ENCODE measurements around the gene CYB5R3.
A peak's percentile ranks its signal among the peaks of the same experiment; 100 is the strongest.
"Not testable (repeated sequence)": the region's sequence is repeated elsewhere in the genome, so short reads cannot be mapped to it uniquely, and the experiment has no call there.

The CYB5R3 gene

DNA sequence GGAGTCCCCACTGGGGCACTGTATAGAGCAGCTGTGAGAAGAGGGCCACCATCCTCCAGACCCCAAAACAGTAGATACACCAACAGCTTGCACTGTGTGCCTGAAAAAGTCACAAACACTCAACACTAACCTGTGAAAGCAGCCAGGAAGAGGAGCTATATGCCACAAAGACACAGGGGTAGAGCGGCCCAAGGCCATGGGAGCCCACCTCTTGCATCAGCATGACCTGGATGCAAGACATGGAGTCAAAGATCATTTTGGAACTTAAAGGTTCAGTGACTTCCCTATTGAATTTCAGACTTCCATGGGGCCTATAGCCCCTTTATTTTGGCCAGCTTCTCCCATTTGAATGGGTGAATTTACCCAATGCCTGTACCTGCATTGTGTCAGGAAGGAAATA is 29.7 kb upstream of the CYB5R3 start:
- no peak for DNase-seq (ENCODE audit: low spot score)

GRCh38 chr22:42677936-42678335 is 28.7 kb upstream of the CYB5R3 start:
- not testable (repeated sequence) for DNase-seq (ENCODE audit: low spot score)

GRCh38 chr22:42676059-42676607 is 26.9 kb upstream of the CYB5R3 start:
- no peak for DNase-seq (ENCODE audit: low spot score)

DNA sequence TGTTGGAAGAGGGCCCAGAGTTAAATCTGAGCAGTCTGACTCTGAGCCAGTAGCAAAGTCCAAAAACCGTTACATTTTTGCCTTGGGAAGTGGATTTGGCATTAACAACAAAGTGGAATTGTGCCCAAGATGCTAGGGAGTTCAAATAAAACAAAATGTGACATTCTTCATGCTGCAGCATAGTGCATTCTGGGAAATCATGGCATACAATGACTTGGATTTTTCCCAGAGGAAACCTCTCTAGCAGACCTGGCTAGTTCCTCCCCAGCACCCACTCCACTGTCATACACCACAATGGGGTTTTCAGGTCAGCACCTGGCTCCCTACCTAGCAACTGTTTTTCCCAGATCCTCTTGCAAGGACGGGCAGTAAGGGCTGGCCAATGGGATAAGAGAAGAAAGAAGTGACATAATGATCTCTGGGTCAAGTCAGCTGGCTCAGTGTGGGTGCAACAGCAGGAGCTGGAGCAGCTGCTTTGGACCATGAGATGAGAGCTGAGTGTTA is 24.8 kb upstream of the CYB5R3 start:
- no peak for DNase-seq (ENCODE audit: low spot score)

DNA sequence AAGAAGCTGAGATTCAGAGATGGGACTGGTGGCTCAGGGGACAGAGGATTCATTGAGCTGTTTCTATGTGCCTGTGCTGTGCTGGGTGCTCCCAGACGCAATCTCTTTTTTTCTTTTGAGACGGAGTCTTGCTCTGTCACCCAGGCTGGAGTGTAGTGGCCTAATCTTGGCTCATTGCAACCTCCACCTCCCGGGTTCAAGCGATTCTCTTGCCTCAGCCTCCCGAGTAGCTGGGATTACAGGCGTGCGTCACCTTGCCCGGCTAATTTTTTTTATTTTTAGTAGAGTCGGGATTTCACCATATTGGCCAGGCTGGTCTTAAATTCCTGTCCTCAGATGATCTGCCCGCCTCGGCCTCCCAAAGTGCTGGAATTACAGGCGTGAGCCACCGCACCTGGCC is 23.9 kb upstream of the CYB5R3 start:
- DNase-seq (ENCODE audit: low spot score) = not testable (repeated sequence)

GRCh38 chr22:42670921-42671709 is 21.9 kb upstream of the CYB5R3 start:
- no peak for DNase-seq (ENCODE audit: low spot score)

DNA sequence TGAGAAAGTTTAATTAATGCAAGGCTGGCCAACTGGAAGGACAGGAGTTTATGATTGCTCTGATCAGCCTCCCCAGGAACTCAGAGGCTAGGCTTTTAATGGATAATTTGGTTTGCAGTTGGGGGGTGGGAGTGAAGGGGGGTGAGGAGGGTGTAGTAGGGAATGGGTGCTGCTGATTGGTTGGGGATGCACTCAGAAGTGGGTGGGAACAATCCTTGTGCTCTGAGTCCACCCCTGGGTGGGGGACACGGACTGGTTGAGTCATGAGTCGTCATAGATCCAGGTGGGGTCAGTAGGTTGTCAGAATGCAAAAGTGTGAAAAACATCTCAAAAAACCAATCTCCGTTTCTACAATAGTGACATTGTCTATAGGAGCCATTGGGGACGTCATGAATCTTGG is 20.9 kb upstream of the CYB5R3 start:
- no peak for DNase-seq (ENCODE audit: low spot score)

DNA sequence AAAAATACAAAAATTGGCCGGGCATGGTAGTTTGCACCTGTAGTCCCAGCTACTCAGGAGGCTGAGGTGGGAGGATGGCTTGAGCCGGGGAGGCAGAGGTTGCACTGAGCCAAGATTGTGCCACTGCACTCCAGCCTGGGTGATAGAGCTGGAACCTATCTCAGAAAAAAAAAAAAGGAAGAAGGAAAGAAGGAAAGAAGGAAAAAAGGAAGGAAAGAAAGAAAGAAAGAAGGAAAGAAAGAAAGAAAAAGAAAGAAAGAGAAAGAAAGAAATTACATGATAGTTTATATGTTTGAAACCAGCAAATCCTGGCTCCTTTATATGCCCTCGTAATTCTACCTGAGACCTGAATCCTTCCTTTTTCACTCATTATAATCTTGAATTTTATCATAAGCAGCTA is 17.2 kb upstream of the CYB5R3 start:
- DNase-seq (ENCODE audit: low spot score) = not testable (repeated sequence)

GRCh38 chr22:42664976-42665831 is 16.0 kb upstream of the CYB5R3 start:
- no peak for DNase-seq (ENCODE audit: low spot score)

GRCh38 chr22:42661985-42662831 is 13.0 kb upstream of the CYB5R3 start:
- DNase-seq (ENCODE audit: low spot score) = peak; percentile 78

DNA sequence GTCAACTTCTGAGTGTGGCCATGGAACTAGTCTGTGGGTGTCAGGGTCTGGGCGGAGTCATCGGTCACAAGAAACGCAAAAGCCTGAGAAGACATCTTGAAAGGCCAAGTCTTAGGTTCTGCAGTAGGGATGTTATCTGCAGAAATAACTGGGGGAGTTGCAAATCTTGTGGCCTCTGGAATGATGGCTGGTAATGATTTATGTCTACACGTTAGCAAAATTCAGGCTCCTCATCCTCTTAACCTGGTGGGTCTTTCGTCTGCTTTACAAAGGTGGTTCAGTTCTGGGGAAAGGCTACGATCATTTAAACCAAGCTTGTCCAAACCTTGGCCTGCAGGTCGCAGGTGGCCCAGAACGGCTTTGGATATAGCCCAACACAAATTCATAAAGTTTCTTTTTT is 7.4 kb upstream of the CYB5R3 start:
- DNase-seq (ENCODE audit: low spot score) = no peak

GRCh38 chr22:42655693-42656092 is 6.5 kb upstream of the CYB5R3 start:
- no peak for DNase-seq (ENCODE audit: low spot score)

GRCh38 chr22:42654436-42655073 is 5.4 kb upstream of the CYB5R3 start:
- DNase-seq (ENCODE audit: low spot score) = no peak

GRCh38 chr22:42653999-42654398 is 4.8 kb upstream of the CYB5R3 start:
- DNase-seq (ENCODE audit: low spot score) = no peak

- no peak for DNase-seq (ENCODE audit: low spot score)
Measured at GRCh38 chr22:42651134-42651533, 1.9 kb upstream of the CYB5R3 start.

- peak; percentile 75 for DNase-seq (ENCODE audit: low spot score)
Measured at GRCh38 chr22:42648368-42649245, 585 bp downstream of the CYB5R3 start.

- DNase-seq (ENCODE audit: low spot score) = no peak
Measured at GRCh38 chr22:42648017-42648367, 1.2 kb downstream of the CYB5R3 start.

DNA sequence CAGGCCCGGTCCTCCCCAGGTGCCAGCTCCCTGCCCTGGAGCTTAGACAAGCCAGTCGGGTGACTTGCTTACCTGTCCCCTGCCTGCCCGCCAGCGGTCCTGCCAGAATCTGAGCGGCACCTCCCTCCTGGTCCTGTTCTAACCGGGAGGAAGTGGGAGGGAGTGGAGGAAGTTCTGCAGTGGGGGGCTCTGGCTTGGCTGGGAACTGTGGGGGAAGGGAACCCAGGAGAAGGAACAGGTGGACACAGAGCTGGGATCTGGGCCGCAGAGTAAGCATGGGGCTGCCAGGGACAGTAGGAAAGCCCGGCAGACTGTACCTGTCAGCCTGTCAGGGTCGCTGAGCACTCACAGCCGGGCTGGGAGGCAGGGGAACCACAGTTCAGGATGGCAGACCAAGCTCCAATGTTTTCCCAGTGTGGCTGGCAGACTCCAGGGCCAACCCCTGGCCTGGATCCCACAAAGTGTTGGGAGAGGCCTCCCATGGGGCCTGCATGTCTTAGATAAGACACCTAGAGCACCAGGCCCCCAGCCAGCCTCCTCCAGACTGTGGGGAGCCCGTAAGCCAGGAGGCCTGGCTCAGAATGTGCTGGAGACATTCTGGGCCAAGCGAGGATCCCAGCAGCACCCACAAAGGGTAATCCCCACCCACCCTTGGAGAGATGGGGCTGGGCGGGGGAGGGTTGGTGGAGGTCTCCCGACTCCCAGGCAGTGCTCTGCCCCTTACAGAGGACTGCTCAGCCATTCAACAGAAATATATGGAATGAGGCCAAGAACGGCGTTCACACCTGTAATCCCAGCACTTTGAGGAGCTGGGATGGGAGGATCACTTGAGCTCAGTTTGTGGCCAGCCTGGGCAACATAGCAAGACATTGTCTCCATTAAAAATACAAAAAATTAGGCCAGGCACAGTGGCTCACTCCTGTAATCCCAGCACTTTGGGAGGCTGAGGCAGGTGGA is 2.3 kb downstream of the CYB5R3 start:
- no peak for DNase-seq (ENCODE audit: low spot score)

- no peak for DNase-seq (ENCODE audit: low spot score)
Measured at GRCh38 chr22:42645938-42646568, 3.1 kb downstream of the CYB5R3 start.
